Measurements from ENCODE around the gene GFOD2. TPM values are rescaled to one million over a fixed set of nuclear protein-coding genes. Genes with fewer than 3 reads are reported as not detected.

Gene GFOD2
- total and polyA plus RNA-seq, 2 of the 13 experiments (the other 11 are each of a cell fraction or from before 2014, with no cell fraction given), result 11.1 to 17.2 TPM

DNA sequence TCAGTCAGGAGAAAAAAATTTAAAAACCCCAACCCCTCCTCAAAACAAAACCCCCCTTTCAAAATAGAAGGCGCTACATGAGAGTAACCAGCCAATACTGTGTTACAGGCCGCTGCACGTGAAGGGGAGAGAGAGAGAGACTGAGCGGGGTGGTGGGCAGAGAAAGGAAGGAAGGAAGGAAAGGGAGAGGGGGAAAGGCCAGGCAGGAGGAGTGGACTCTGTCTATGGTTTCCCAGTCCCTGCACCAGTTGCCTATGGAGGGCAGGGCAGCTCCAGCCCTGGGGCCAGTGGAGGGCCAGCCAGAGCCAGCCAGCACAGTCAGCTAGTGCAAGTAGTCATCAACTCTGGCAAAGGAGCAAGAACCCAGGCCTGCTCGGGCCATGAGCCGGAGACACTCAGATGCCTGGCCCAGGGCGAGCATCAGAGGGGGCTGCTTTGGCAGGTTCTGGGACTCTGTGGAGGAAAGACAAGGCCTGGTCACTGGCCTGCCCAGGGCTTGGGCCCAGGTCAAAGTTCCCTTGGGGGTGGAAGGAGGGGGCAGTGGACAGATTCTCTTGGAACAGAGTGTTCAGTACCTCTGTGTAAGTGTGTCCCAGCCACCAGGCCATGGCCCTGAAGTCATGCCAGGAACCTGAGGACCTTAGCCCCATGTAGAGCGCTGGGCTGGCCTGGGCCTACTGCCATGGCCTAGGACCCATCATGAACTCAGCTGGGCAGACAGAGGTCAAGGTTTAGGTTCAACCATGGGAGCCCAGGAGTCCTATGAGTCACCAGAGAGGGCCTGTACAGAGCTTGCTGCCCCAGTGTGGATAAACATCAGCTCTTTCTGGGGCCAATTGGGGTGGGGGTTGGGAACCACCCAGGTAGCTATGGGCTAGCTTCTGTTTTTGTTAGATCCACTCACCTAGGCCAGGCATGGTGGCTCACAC is 7.3 kb upstream of the GFOD2 start (continued):
- TF ChIP-seq, protein P1, sequence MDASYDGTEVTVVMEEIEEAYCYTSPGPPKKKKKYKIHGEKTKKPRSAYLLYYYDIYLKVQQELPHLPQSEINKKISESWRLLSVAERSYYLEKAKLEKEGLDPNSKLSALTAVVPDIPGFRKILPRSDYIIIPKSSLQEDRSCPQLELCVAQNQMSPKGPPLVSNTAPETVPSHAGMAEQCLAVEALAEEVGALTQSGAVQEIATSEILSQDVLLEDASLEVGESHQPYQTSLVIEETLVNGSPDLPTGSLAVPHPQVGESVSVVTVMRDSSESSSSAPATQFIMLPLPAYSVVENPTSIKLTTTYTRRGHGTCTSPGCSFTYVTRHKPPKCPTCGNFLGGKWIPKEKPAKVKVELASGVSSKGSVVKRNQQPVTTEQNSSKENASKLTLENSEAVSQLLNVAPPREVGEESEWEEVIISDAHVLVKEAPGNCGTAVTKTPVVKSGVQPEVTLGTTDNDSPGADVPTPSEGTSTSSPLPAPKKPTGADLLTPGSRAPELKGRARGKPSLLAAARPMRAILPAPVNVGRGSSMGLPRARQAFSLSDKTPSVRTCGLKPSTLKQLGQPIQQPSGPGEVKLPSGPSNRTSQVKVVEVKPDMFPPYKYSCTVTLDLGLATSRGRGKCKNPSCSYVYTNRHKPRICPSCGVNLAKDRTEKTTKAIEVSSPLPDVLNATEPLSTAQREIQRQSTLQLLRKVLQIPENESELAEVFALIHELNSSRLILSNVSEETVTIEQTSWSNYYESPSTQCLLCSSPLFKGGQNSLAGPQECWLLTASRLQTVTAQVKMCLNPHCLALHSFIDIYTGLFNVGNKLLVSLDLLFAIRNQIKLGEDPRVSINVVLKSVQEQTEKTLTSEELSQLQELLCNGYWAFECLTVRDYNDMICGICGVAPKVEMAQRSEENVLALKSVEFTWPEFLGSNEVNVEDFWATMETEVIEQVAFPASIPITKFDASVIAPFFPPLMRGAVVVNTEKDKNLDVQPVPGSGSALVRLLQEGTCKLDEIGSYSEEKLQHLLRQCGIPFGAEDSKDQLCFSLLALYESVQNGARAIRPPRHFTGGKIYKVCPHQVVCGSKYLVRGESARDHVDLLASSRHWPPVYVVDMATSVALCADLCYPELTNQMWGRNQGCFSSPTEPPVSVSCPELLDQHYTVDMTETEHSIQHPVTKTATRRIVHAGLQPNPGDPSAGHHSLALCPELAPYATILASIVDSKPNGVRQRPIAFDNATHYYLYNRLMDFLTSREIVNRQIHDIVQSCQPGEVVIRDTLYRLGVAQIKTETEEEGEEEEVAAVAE (CRISPR knock-in tag; IDR thresholded peaks at IDR 0.05; ENCODE audit: borderline replicate concordance), result no peak
- TF ChIP-seq ZNF235 (CRISPR knock-in tag; IDR thresholded peaks at IDR 0.05; ENCODE audit: borderline replicate concordance), result peak; percentile 70; the same call in 1 of the 2 replicates
- TF ChIP-seq ZSCAN9 (CRISPR knock-in tag; IDR thresholded peaks at IDR 0.05; ENCODE audit: borderline replicate concordance), result no peak
- TF ChIP-seq, protein P2, sequence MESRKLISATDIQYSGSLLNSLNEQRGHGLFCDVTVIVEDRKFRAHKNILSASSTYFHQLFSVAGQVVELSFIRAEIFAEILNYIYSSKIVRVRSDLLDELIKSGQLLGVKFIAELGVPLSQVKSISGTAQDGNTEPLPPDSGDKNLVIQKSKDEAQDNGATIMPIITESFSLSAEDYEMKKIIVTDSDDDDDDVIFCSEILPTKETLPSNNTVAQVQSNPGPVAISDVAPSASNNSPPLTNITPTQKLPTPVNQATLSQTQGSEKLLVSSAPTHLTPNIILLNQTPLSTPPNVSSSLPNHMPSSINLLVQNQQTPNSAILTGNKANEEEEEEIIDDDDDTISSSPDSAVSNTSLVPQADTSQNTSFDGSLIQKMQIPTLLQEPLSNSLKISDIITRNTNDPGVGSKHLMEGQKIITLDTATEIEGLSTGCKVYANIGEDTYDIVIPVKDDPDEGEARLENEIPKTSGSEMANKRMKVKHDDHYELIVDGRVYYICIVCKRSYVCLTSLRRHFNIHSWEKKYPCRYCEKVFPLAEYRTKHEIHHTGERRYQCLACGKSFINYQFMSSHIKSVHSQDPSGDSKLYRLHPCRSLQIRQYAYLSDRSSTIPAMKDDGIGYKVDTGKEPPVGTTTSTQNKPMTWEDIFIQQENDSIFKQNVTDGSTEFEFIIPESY (CRISPR knock-in tag; IDR thresholded peaks at IDR 0.05), result peak; percentile 86; the same call in 1 of the 2 replicates
- no peak for TF ChIP-seq ZNF83 (CRISPR knock-in tag; IDR thresholded peaks at IDR 0.05; ENCODE audit: borderline replicate concordance)
- peak; percentile 45; the same call in 1 of the 2 replicates for TF ChIP-seq HDAC2 (CRISPR knock-in tag; IDR thresholded peaks at IDR 0.05)
- TF ChIP-seq, protein P3, sequence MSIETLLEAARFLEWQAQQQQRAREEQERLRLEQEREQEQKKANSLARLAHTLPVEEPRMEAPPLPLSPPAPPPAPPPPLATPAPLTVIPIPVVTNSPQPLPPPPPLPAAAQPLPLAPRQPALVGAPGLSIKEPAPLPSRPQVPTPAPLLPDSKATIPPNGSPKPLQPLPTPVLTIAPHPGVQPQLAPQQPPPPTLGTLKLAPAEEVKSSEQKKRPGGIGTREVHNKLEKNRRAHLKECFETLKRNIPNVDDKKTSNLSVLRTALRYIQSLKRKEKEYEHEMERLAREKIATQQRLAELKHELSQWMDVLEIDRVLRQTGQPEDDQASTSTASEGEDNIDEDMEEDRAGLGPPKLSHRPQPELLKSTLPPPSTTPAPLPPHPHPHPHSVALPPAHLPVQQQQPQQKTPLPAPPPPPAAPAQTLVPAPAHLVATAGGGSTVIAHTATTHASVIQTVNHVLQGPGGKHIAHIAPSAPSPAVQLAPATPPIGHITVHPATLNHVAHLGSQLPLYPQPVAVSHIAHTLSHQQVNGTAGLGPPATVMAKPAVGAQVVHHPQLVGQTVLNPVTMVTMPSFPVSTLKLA (IDR thresholded peaks at IDR 0.05), result no peak
- no peak for TF ChIP-seq ZNF615 (CRISPR knock-in tag; IDR thresholded peaks at IDR 0.05; ENCODE audit: borderline replicate concordance)
- no peak for TF ChIP-seq XBP1 (CRISPR knock-in tag; IDR thresholded peaks at IDR 0.05)
- TF ChIP-seq, protein P4, sequence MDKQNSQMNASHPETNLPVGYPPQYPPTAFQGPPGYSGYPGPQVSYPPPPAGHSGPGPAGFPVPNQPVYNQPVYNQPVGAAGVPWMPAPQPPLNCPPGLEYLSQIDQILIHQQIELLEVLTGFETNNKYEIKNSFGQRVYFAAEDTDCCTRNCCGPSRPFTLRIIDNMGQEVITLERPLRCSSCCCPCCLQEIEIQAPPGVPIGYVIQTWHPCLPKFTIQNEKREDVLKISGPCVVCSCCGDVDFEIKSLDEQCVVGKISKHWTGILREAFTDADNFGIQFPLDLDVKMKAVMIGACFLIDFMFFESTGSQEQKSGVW (CRISPR knock-in tag; IDR thresholded peaks at IDR 0.05; ENCODE audit: borderline replicate concordance), result no peak
- no peak for TF ChIP-seq ZNF556 (CRISPR knock-in tag; IDR thresholded peaks at IDR 0.05; ENCODE audit: borderline replicate concordance)
- no peak for TF ChIP-seq ZNF264 (CRISPR knock-in tag; IDR thresholded peaks at IDR 0.05)
- no peak for TF ChIP-seq SP140L (CRISPR knock-in tag; IDR thresholded peaks at IDR 0.05; ENCODE audit: borderline replicate concordance)
- TF ChIP-seq ZFP36L1 (CRISPR knock-in tag; IDR thresholded peaks at IDR 0.05), result 0 out of 2 replicates have a peak, but pooled peaks have one; percentile 30
- TF ChIP-seq, protein P5, sequence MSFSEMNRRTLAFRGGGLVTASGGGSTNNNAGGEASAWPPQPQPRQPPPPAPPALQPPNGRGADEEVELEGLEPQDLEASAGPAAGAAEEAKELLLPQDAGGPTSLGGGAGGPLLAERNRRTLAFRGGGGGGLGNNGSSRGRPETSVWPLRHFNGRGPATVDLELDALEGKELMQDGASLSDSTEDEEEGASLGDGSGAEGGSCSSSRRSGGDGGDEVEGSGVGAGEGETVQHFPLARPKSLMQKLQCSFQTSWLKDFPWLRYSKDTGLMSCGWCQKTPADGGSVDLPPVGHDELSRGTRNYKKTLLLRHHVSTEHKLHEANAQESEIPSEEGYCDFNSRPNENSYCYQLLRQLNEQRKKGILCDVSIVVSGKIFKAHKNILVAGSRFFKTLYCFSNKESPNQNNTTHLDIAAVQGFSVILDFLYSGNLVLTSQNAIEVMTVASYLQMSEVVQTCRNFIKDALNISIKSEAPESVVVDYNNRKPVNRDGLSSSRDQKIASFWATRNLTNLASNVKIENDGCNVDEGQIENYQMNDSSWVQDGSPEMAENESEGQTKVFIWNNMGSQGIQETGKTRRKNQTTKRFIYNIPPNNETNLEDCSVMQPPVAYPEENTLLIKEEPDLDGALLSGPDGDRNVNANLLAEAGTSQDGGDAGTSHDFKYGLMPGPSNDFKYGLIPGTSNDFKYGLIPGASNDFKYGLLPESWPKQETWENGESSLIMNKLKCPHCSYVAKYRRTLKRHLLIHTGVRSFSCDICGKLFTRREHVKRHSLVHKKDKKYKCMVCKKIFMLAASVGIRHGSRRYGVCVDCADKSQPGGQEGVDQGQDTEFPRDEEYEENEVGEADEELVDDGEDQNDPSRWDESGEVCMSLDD (CRISPR knock-in tag; IDR thresholded peaks at IDR 0.05; ENCODE audit: borderline replicate concordance), result no peak
